SU-DHL-6 (cell line): ENCODE data around the gene AMOTL1.

Experiments
- CTCF ChIP-seq: fragments of 200-600 bp; sonication (generic); IDR thresholded peaks from one replicate; pipeline ENCODE4 v1.5.1; 2017; ENCODE audit warnings: antibody characterized with exemption, mild to moderate bottlenecking, low read length, moderate library complexity; ENCODE audit not compliant: insufficient read depth, poor library complexity, severe bottlenecking
- EZH2phosphoT487 ChIP-seq: fragments of 200-600 bp; sonication (generic), shearing (Covaris generic); conservative IDR thresholded peaks from 2 replicates; pipeline ENCODE4 v1.6.1; 2018; ENCODE audit warnings: mild to moderate bottlenecking, antibody characterized with exemption, low read length, moderate library complexity, mixed read lengths

GRCh38 chr11:94838027-94838731, 70.0 kb downstream of the AMOTL1 start:
- TF ChIP-seq CTCF = no peak
- TF ChIP-seq EZH2phosphoT487 = no peak
